ENCODE results near the gene GPC3.
A peak's percentile ranks its signal among the peaks of the same experiment; 100 is the strongest.
"Not testable (repeated sequence)": the region's sequence is repeated elsewhere in the genome, so short reads cannot be mapped to it uniquely, and the experiment has no call there.

The GPC3 gene

DNA sequence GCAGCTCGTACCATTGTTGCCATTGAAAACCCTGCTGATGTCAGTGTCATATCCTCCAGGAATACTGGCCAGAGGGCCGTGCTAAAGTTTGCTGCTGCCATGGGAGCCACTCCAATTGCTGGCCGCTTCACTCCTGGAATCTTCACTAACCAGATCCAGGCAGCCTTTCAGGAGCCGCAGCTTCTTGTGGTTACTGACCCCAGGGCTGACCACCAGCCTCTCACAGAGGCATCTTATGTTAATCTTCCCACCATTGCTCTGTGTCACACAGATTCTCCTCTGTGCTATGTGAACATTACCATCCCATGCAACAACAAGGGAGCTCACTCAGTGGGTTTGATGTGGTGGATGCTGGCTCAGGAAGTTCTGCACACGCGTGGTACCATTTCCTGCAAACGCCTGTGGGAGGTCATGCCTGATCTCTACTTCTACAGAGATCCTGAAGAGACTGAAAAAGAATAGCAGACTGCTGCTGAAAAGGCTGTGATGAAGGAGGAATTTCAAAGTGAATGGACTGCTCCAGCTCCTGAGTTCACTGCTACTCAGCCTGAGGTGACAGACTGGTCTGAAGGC, 222.3 kb downstream of the GPC3 start:
- not testable (repeated sequence) for DNase-seq (ENCODE audit: low read depth)

DNA sequence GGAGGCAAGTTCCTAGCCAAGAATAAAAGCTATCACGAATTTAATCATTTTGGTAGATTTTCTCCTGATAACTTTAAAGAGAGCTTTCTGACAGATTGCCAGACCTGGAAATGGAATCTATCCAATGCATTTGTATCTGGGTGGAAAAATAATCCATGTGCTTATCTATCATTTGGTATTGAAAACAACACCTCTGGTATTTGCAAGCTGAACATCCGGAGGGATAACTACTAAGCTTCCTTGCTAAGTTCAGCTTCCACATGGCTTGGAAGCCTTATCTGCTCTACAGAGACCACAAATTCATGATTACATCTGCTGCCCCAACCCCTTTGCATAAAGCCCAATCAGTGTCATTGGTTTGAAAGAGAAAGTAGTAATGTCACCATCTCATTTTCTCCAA, 230.7 kb downstream of the GPC3 start:
- DNase-seq (ENCODE audit: low read depth): no peak

DNA sequence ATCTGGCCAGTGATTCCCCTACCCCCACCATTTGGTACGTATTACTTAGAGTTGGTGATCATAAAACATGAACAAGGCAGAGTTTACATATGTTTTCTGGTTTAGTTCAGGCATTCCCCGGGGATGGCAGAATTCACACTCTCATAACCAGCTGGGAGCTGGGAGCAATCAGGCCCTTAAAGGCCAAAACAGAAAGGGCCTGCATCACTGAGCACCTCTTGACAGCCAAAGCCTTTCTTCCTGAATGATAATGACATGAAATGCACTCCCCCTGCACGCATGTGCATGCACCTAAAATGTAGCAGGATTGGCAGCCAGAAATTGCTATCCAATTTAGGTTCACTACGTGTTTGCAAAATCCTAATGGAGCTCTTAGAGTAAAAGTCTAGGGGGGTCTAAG, 235.4 kb downstream of the GPC3 start:
- no peak for DNase-seq (ENCODE audit: low read depth)

DNA sequence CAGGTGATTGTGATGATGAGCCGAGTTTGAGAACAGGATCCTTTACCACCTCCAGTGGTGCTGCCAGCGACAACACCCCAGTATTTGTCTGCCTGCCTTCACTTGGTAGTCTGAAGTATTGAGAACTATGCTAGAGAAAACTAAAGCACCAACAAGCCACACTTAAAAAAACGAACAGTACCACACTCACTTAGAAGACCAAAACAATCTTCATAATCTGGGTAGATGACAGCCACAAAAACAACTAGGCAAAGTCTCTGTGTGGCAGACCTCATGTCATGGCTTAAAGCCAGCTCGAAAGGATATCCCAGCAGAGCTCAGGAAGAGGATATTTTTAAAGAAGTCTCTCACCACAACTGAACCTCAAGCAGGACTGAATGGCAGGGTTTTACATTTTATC, 236.0 kb downstream of the GPC3 start:
- DNase-seq (ENCODE audit: low read depth): no peak

DNA sequence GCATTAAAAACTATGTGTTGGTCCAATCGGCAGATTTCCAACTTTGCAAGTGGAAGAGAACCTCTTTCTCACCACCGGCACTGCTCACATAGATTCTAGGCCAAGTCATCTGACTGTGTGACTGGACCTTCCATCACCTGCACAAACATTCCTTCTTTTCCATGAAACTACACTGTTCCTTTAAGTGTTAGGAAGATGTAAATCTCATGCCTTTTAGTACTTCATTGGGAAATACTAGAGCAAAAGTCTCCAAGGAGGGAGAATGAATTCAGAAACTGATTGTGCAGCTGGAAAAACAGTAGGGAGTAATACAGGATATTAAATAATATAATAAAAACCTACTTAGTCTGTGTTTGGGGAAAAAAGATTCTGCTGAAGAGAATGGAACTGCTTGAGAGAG, 238.2 kb downstream of the GPC3 start:
- no peak for DNase-seq (ENCODE audit: low read depth)

DNA sequence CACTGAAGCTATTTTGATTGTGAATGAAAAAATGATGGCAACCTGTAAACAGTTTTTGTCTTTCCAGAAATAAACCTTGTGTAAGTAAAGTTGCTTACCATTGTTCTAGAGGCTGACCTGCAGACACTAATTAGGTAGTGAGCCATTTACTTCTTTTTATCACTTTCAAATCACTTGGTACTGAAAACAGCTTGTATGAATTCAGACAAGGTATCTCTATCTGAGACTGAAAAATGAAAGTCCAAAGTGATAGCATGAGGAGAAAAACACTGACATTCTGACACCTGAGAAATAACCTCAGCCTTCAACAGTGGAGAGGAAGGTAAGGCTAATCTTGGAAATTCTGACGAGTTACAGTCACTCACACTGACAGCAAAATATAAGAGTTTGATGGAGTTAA, 238.8 kb downstream of the GPC3 start:
- no peak for DNase-seq (ENCODE audit: low read depth)

DNA sequence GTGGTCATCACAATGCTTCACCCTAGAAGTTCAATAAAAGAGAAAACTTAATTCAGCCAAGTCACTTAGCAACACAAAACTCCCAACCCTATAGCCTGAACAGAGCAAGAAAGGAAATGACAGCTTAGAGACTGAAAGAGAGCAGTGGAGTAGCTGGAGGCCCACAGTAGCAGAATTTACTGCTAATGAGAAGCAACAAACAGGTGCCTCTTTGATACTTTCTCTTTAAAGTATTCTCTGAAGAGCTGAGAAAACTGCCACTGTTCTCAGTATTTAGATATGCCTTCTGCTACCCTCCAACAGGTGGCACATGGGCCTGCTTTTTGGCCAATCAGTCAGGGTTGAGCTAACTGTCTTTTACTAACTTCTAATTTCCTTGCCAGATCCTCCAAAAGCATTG, 240.0 kb downstream of the GPC3 start:
- no peak for DNase-seq (ENCODE audit: low read depth)

DNA sequence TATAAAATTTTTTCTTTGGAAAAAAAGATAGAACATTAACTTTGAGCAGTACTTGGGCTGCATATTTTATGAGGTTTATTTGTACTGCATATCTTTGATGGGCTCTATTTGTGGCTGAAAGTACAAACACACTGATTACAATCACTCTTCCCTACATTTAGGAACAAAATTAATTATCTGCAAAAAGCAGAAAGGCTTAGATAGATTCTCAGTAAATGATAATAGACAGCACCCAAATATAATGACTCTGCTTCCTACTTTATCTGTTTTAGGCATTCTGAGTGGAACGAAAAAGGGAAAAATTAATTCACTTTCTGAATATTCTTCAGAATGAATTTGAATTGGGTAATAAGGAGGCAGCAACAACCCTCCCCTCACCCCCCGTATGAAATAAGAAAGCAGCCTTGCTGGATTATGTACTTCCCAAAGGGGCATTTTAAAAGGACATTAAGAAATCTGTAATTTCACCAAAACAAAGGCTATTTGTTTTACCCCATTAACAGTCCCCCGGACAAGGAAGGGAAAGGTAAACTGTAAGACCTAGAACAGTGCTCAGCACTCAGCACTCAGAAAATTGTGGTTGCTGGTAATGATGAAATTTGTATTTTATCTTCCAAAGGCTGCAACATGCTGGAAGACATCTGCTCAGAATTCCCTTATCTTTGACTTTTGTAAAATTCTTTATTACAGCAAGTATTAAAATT, 242.6 kb downstream of the GPC3 start:
- no peak for DNase-seq (ENCODE audit: low read depth)

DNA sequence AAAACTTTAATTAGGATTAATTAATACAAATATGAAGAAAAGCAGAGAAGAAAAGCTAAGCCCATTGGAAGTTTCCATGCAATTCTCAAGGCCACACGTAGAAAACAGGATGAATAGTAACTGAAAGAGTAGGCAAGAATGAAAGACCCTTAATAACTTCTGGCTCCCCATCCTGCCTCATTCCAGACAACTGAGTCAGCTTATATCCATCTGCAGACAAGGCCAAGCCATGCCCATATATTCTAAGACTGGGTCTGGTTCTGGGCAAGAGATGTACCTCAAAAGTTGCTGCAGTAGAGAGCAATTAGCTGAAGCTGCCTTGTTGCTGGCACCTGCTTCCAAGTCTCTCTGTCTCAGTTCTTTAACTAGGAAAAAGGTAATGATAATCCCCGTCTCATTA, 244.1 kb downstream of the GPC3 start:
- no peak for DNase-seq (ENCODE audit: low read depth)

DNA sequence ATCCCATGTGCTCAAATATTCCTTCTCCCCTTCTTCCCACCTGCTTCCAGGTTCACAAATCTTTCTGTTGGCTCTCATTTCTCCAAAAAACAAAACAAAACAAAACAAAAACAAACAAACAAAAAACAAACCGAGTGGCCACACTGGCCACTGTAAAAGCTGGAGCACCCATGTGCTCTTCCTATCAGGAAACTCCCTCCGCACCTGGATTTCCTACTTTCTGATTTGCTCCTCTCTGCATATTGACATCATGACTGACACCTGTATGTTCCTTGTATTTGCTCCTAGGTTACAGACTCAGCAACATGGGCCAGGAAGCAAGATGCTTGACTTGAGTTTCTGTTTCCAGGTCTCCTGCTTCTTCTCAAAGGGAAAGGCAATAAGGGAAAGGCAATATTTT, 258.8 kb downstream of the GPC3 start:
- DNase-seq (ENCODE audit: low read depth): no peak

DNA sequence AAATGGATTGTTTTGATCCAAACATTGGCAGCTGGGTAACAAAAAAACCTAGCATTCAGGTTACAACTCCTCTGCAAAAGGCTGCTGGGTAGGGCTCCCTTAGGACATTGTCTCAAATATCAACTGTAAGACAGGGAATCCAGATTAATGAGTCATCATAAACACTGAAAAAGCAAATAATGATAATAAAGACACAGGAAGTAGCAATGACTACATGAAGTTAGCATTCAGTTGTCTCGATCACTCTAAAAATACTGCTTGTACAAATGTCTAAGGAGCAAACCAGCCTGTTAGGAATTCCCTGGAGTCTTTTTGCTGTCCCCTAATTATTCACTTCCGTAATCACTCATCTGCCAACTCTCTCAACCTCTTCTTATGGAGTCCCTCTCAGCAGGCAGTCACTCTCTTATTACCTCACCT, 259.2 kb downstream of the GPC3 start:
- peak; percentile 53 for DNase-seq (ENCODE audit: low read depth)

DNA sequence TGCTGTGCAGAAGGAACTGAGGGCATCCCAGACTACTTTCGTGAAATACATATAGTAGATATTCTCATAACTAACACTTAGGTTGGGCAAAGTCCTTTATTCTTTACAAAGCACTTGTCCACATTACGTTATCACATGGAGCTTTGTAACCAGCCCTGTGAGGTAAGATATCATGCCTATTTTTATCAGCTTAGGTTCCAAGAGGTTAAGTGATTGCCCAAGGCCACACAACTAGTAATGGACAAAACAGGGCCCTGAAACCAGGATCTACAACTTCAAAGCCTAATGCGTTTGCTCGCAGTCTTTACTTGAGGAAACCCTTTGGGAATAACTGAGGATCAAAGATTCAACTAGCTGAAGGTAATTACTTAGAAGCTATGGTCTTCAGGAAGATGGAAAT, 261.5 kb downstream of the GPC3 start:
- no peak for DNase-seq (ENCODE audit: low read depth)

DNA sequence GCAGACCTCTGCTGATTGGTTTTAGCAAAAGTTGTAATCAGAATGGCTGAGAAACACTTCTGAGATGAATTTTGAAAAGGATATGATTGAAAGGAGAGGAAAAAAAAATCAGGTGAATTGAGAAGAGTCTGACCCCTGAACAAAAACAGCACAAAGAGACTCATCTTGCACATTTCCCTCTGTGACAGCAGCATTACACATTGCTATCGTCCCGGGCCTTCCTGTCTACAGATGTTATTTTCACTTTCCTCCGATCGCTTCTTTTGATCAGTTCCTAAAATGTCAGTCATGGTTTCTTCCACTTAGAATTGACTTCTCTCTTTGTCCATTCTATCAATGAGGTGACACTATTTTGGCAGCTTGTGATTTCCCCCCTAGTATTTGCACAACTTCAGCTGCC, 262.6 kb downstream of the GPC3 start:
- DNase-seq (ENCODE audit: low read depth): no peak

DNA sequence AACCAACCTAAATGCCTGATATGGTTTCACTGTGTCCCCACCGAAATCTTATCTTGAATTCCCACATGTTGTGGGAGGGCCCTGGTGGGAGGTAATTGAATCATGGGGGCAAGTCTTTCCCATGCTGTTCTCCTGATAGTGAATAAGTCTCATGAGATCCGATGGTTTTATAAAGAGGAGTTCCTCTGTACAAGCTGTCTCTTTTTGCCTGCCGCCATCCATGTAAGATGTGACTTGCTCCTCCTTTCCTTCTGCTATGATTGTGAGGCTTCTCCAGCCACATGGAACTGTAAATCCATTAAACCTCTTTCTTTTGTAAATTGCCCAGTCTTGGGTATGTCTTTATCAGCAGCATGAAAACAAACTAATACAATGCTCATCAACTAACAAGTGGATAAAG, 265.1 kb downstream of the GPC3 start:
- DNase-seq (ENCODE audit: low read depth): not testable (repeated sequence)

DNA sequence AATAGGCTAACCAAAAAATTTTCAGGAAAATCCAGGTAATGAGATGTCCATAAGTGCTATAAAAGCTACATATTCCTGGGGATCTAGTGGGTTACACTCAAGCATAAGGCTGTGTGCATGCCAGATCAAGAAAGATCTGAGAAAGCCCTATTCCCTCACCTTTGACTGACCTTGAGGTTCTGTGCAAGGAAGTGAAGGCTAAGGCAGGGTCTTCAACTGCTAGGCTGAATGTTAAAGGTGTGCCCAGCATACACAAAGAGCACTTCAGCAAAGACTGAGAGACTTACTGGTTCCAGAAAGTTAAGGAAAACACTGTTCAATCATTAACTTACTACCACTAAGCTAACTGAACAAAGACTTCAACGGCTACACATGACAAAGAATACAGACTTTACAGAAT, 269.7 kb downstream of the GPC3 start:
- DNase-seq (ENCODE audit: low read depth): no peak

DNA sequence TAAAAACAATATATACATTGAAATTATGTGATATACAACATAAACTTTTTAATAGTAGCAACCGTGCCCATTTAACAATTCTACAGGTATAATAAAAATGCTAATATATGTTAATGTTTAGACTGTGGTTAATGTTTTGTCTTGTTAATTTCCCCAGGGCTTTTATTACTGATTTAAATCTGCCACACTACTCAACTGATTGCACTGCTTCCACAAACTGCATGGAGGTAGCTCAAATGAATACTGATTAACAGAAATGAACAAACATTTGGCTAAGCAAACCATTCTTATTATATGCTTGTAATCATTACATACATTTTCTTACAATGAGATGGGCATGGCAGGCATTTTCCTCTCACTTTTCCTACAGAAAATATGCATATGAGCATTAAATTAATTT, 275.9 kb downstream of the GPC3 start:
- DNase-seq (ENCODE audit: low read depth): no peak

DNA sequence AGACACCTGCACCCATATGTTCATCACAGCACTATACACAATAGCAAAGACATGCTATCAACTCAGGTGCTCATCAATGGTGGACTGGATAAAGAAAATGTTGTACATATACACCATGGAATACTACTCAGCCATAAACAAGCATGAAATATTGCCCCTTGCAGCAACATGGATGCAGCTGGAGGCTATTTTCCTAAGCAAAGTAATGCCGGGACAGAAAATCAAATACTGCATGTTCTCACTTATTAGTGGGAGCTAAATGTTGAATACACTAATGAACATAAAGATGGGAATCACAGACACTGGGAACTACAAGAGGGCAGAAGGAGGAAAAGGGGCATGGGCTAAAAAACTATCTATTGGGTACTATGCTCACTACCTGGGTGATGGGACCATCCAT, 278.5 kb downstream of the GPC3 start:
- DNase-seq (ENCODE audit: low read depth): no peak

DNA sequence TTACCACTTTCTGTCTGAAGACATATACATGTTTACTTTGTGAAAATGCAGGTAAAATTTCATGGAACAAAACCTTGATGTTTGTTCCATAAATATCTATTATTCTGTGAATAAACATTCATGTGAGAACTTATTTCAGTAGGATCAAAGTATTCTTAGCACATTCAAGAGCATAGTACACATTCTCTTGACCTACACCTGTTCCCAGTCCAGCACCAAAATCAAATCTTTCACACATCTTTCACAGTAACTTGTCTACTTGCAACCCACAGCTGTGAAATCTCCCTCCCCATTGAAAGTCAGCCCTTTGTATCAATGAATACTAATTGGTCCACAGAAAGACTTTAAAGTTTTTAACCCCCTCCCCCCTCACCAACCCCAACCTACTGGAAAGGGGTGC, 283.2 kb downstream of the GPC3 start:
- no peak for DNase-seq (ENCODE audit: low read depth)

DNA sequence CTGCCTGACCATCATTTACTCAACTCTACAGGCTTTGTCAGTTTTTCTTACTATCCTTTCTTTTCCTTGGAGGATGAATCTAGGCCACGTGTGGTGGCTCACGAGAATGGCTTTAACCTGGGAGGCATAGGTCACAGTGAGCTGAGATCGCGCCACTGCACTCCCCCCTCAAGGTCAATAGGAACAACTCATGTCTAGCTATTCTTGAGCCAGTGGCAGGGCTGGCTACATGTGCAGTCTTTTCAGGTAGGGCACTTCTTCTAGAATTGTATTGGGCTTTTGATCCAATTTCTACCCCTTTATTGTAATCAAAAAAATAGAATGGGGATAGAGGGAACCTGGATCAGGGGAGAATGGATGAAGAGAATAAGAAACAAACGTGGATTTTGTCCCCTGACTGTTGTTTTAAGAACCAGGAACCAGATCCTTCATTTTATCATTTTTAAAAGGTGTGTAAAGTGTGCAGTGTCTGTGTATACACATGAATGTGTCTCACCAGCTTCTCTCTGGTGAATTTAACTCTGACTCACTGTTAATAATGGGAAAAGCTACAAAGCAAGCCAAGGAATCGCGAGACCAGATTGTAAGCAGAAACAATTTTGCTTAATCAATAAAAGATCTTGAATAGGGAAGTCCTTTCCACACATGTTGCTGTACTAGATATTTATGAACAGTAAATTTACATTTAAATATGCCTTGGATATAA, 286.2 kb downstream of the GPC3 start:
- no peak for DNase-seq (ENCODE audit: low read depth)

DNA sequence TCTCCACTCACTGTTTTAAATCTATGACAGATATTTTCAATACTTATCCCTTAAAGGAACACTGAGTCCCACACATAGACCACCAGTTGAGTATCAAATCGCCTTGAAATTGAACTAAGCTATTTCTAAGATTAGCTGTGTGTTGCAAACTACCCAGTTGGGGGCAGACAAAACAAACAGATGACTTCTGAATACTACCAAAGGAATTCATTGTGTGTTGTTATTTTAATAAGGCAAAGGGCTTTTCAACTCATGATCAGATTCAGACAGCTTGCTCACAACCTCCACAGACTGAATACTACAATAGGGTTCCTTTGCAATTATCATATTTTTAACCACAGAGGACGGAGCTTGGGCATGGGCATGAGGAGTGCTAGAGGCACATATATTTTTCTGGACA, 287.1 kb downstream of the GPC3 start:
- DNase-seq (ENCODE audit: low read depth): peak; percentile 59

DNA sequence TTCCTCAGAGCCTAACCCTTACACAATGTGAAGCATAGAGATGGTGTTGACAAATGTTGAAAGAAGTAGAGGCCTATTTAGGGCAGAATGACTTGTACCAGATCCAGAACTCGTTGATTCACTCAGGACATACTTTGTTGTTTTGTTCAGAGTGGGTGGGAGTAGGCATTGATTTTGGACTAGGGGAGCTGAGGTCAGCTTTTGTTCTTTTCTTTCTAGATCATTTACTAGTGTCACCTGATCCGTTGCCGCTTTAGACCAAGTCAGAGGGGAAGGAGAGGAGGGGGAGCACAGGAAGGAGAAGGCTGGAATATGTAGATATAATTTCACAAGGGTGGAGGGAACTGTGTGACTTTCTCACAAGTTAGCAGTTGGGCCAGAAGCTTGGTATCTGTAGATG, 287.7 kb downstream of the GPC3 start:
- DNase-seq (ENCODE audit: low read depth): peak; percentile 1

DNA sequence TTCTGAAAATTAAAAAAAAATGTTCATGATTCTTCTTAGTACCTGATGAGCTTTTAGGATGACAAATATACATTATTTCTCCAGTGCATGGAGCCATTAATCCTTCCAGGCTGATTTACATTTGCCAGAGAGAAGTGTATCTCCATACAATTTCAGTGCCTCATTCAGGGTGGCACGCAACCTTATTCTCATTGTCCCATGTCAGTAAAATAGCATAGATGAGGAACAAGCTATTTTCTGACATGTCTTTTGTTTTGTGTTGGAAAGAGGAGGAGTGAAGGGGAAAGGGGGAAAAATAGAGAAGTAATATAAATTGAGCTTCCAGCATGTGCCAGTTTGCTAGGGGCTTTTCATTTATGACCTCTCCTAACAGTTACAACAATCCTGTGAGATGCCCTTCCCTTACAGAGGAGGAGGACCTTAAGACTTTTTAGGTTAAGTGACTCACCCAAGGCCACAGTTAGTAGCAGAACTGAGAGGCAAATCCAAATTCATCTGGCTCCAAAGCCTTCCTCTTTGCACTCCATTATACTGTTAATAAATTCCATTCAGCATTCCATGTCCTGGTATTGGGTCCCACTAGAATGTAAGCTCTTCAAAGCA, 295.3 kb downstream of the GPC3 start:
- DNase-seq (ENCODE audit: low read depth): no peak

DNA sequence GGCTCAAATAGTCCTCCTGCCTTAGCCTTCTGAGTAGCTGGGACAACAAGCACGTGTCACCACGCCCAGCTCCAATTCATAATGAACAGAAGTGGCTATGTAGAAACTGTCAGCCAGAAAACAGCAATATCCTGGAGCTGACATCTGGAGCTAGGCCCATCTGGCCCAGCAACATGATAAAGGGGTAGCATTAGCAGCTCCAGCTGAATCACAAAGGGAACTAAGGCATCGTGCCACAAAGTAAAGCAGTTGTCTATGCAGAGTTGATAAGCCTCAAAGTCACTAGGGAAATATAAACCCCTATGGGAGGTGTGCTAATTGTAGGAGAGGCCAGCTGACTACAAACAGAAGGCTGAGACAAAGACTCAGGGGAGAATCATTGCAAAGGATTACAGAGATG, 299.6 kb downstream of the GPC3 start:
- DNase-seq (ENCODE audit: low read depth): no peak
